Erythroblast (primary cell): ENCODE measurements around the gene CFAP410.

ENCODE experiments used
- GATA1 ChIP-seq: IDR thresholded peaks from 2 replicates; pipeline ENCODE4 v1.6.1; 2011; ENCODE audit warnings: low read depth, mild to moderate bottlenecking, control low read depth, low read length, moderate library complexity
- POLR2A ChIP-seq: IDR thresholded peaks from 2 replicates; pipeline ENCODE4 v1.6.1; 2011; ENCODE audit warnings: mild to moderate bottlenecking, low read length

DNA sequence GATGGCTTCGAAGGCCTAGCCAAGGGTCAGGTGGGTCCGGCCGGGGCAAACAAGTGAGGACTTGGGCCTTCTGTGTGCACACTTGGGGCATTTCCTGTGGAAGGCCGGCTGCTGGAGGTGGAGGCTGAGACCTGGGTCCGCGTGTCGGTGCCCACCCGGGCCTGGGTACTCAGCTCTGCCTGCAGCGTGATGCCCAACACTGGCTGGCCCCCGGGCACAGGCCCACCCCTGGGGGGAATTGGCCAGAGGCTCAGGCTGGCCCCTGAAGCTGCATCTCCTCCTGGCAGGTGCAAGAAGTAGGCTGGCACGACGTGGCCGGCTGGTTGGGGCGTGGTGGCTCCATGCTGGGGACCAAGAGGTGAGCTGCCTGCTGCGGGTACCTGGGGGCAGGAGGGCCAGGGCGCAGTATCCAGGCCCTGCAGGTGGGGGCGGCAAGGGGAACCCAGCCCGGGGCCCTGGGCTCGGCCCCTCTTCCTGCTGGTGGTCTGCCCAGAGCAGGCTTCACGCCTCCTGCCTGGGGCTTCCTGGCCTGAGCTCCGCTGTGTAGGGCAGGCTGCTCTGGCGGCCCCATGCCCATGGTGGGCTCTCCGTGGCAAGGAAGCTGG, 17.2 kb downstream of the CFAP410 start:
- TF ChIP-seq POLR2A = no peak
- TF ChIP-seq GATA1 = no peak
